Omental fat pad (tissue), 4 donors: ENCODE measurements around the gene HPSE. TPM values are rescaled to one million over a fixed set of nuclear protein-coding genes. Genes with fewer than 3 reads are reported as not detected.
"Not testable (repeated sequence)": the region's sequence is repeated elsewhere in the genome, so short reads cannot be mapped to it uniquely, and the experiment has no call there.

Experiments
- ATAC-seq: fragments of 150-250 bp; one replicate; pipeline ENCODE4 v1.9.1; 2016; ENCODE audit warnings: mild to moderate bottlenecking, moderate library complexity; ENCODE audit not compliant: low FRiP score
- DNase-seq: peaks from one replicate; pipeline ENCODE4 v3.0.0-alpha.2; 2019; ENCODE audit warnings: low spot score
- CTCF ChIP-seq, 3 donors: fragments of 450-650 bp; IDR thresholded peaks; one replicate each; pipeline ENCODE4 v1.5.1; 2016 to 2017; ENCODE audit warnings: antibody characterized with exemption in 3 of 3, mild to moderate bottlenecking in 3 of 3, moderate library complexity in 2 of 3
- total RNA-seq, 4 donors: library from RNA; depleted of rRNA; stranded (reverse); fragments of >200 nt; gene quantifications; one replicate each; pipeline ENCODE4 v1.1.0, GENCODE V29; 2016

Gene HPSE
- total RNA-seq, 4 donors from 2014 or later = 3.2 to 21.7 (median 9.6) TPM

GRCh38 chr4:83284193-83285054 lies 50.2 kb downstream of the HPSE start, which contains the start of gene COQ2:
TSS of gene COQ2 (minus strand) at chr4:83284798. CDS start at chr4:83284764, 34 bp downstream.
- DNase-seq = peak; percentile 86
- ATAC-seq = peak; percentile 99
- no peak for TF ChIP-seq CTCF (IDR thresholded peaks at IDR 0.05)

GRCh38 chr4:83283181-83283580 lies 51.5 kb downstream of the HPSE start:
- ATAC-seq (no peak), DNase-seq (no peak)
- no peak for TF ChIP-seq CTCF (IDR thresholded peaks at IDR 0.05)

- ATAC-seq (no peak), DNase-seq (no peak)
- no peak for TF ChIP-seq CTCF (IDR thresholded peaks at IDR 0.05)
Observed at GRCh38 chr4:83282049-83282535, 52.6 kb downstream of the HPSE start.

- TF ChIP-seq CTCF (IDR thresholded peaks at IDR 0.05) = no peak
- no peak for DNase-seq
- ATAC-seq = no peak
Observed at GRCh38 chr4:83281307-83281706, 53.3 kb downstream of the HPSE start.

GRCh38 chr4:83276299-83277040 lies 58.2 kb downstream of the HPSE start:
- no peak for TF ChIP-seq CTCF (IDR thresholded peaks at IDR 0.05)
- DNase-seq (no peak), ATAC-seq (no peak)

GRCh38 chr4:83273926-83274325 lies 60.7 kb downstream of the HPSE start:
- not testable (repeated sequence) for DNase-seq, ATAC-seq

GRCh38 chr4:83272900-83273299 lies 61.7 kb downstream of the HPSE start:
- DNase-seq (no peak), ATAC-seq (no peak)
- no peak for TF ChIP-seq CTCF (IDR thresholded peaks at IDR 0.05)
